Measurements from ENCODE around the gene ATAD5.

Gene ATAD5

GRCh38 chr17:30921544-30922196 is 89.9 kb downstream of the ATAD5 start, which contains the start of gene ADAP2:
ADAP2 (plus strand) TSS chr17:30921945; CDS start chr17:30922015, 70 bp downstream.
- DNase-seq (ENCODE audit: extremely low read depth, low read depth): no peak
- no peak for TF ChIP-seq CTCF (IDR thresholded peaks at IDR 0.05; ENCODE audit: low read depth, low read length, missing control alignments)
- peak within 1 kb of the TSS; percentile 19; the same call in 1 of the 2 replicates for H3K4me3 ChIP-seq (replicated peaks; ENCODE audit: low read depth, low read length)

- H3K4me3 ChIP-seq (replicated peaks; ENCODE audit: low read depth, low read length): peak overlapping the region; percentile 19; the same call in 1 of the 2 replicates
- TF ChIP-seq CTCF (IDR thresholded peaks at IDR 0.05; ENCODE audit: low read depth, low read length, missing control alignments): no peak
- DNase-seq (ENCODE audit: extremely low read depth, low read depth): no peak
Measured at GRCh38 chr17:30922235-30923030, 90.7 kb downstream of the ATAD5 start.

DNA sequence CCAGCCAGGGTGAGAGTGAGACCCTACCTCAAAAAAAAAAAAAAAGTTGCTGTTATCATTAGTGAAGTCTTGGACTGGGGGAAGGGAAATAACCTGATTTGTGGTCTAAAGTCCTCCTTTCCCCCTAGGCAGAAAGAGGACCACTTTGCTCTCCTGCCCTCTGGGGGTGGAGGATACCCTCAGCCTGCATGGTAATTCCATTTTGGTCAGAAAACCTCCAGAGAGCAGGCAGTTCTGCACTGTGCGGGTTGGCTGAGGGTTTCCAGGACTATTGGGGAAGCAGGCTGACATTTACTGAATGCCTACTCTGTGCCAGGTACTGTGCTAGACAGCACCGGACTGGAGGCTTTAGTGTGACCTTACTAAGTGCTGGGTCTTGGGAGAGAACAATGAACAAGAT is 92.6 kb downstream of the ATAD5 start:
- H3K4me3 ChIP-seq (replicated peaks; ENCODE audit: low read depth, low read length): no peak overlapping the region
- no peak for DNase-seq (ENCODE audit: extremely low read depth, low read depth)
- no peak for TF ChIP-seq CTCF (IDR thresholded peaks at IDR 0.05; ENCODE audit: low read depth, low read length, missing control alignments)

- TF ChIP-seq CTCF (IDR thresholded peaks at IDR 0.05; ENCODE audit: low read depth, low read length, missing control alignments): no peak
- no peak overlapping the region for H3K4me3 ChIP-seq (replicated peaks; ENCODE audit: low read depth, low read length)
- DNase-seq (ENCODE audit: extremely low read depth, low read depth): no peak
Measured at GRCh38 chr17:30926516-30926915, 94.8 kb downstream of the ATAD5 start.

DNA sequence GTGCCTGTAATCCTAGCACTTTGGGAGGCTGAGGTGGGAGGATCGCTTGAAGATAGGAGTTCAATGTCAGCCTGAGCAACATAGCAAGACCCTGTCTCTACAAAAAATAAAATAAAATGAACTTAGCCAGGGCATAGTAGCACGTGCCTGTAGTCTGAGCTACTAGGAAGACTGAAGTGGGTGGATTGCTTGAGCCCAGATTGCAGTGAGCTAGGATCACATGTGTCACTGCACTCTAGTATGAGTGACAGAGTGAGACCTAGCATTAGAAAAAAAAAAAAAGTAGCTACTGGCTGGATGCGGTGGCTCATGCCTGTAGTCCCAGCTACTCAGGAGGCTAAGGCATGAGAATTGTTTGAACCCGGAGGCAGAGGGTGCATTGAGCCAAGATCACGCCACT is 96.0 kb downstream of the ATAD5 start:
- TF ChIP-seq CTCF (IDR thresholded peaks at IDR 0.05; ENCODE audit: low read depth, low read length, missing control alignments): no peak
- no peak for DNase-seq (ENCODE audit: extremely low read depth, low read depth)
- no peak overlapping the region for H3K4me3 ChIP-seq (replicated peaks; ENCODE audit: low read depth, low read length)

- no peak for TF ChIP-seq CTCF (IDR thresholded peaks at IDR 0.05; ENCODE audit: low read depth, low read length, missing control alignments)
- no peak overlapping the region for H3K4me3 ChIP-seq (replicated peaks; ENCODE audit: low read depth, low read length)
- DNase-seq (ENCODE audit: extremely low read depth, low read depth): no peak
Measured at GRCh38 chr17:30928584-30928983, 96.8 kb downstream of the ATAD5 start.
